HFFc6 (cell line): ENCODE data around the gene MGAT3. TPM values are rescaled to one million over a fixed set of nuclear protein-coding genes. Genes with fewer than 3 reads are reported as not detected.
"Not testable (repeated sequence)": the region's sequence is repeated elsewhere in the genome, so short reads cannot be mapped to it uniquely, and the experiment has no call there.

Experiments
- DNase-seq: peaks from one replicate; pipeline ENCODE4 v3.0.0-alpha.2; 2018
- H3K27ac Mint-ChIP-seq: 2 replicates; pipeline ENCODE4 v1.8.0; 2020; ENCODE audit warnings: mild to moderate bottlenecking, mixed read lengths
- H3K27me3 Mint-ChIP-seq: 2 replicates; pipeline ENCODE4 v1.8.0; 2021; ENCODE audit warnings: mild to moderate bottlenecking, moderate library complexity, mixed read lengths; ENCODE audit not compliant: insufficient read depth
- H3K36me3 Mint-ChIP-seq: 2 replicates; pipeline ENCODE4 v1.8.0; 2021; ENCODE audit warnings: low read depth, mixed read lengths
- H3K4me1 Mint-ChIP-seq: 2 replicates; pipeline ENCODE4 v1.8.0; 2020; ENCODE audit warnings: low read depth, mixed read lengths
- H3K4me3 Mint-ChIP-seq: 2 replicates; pipeline ENCODE4 v1.8.0; 2020; ENCODE audit warnings: mild to moderate bottlenecking, moderate library complexity, mixed read lengths
- H3K9me3 Mint-ChIP-seq: 2 replicates; pipeline ENCODE4 v1.8.0; 2020; ENCODE audit warnings: mild to moderate bottlenecking, mixed read lengths
- total RNA-seq, 6 experiments: library from RNA; stranded (reverse); fragmentation: NEBNext Ultra II Directional; extraction: Animal tissue kit (Norgen Biotek cat#: 25700); gene quantifications; 2 replicates in 1 of 6; 3 replicates in 5 of 6; pipeline ENCODE4 v1.2.3, GENCODE V29; 2021
- TF ChIP-seq, protein P1 (sequence below): fragments of 200-600 bp; sonication (generic); IDR thresholded peaks from 2 replicates; pipeline ENCODE4 v1.5.0; 2021; ENCODE audit warnings: antibody characterized with exemption, mild to moderate bottlenecking

Gene MGAT3
- total RNA-seq, 6 experiments from 2014 or later: not detected

DNA sequence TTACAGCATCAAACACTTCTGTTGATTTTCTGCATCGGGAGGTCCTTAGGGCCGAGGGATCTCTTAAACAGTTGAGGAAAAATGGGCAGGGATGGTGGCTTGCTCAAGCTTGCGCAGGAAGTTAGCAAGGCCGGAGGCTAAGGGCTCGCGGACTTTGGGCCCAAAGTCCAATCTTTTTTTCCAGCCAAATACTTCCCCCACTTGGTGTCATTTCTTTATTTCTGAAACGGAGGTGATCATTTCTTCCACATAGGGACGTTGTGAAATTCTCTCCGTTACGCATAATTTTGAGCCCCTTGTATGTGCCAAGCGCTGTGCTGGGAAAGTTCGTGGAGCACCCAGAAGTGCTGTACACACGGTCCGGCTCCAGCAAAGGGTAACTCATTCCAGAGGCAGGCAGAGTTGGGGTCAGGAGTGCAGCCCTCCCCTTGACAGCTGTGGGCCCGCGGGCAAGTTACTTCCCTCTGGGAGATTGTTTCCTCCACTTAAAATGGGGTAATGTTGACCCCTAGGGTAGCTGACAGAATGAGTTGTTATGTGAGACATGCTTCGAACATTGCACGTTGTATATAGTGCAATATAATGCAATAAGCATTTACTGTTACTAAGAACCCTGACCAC is 46.1 kb downstream of the MGAT3 start:
- DNase-seq: no peak
- H3K9me3 Mint-ChIP-seq: no peaks in the 10 kb centered on the region
- peaks cover 3% of the 10 kb centered on the region for H3K27me3 Mint-ChIP-seq
- TF ChIP-seq, protein P1, sequence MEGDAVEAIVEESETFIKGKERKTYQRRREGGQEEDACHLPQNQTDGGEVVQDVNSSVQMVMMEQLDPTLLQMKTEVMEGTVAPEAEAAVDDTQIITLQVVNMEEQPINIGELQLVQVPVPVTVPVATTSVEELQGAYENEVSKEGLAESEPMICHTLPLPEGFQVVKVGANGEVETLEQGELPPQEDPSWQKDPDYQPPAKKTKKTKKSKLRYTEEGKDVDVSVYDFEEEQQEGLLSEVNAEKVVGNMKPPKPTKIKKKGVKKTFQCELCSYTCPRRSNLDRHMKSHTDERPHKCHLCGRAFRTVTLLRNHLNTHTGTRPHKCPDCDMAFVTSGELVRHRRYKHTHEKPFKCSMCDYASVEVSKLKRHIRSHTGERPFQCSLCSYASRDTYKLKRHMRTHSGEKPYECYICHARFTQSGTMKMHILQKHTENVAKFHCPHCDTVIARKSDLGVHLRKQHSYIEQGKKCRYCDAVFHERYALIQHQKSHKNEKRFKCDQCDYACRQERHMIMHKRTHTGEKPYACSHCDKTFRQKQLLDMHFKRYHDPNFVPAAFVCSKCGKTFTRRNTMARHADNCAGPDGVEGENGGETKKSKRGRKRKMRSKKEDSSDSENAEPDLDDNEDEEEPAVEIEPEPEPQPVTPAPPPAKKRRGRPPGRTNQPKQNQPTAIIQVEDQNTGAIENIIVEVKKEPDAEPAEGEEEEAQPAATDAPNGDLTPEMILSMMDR: no peak
- H3K4me1 Mint-ChIP-seq: peaks cover 22% of the 10 kb centered on the region
- H3K36me3 Mint-ChIP-seq: peaks cover 26% of the 10 kb centered on the region
- H3K27ac Mint-ChIP-seq: peak overlapping the region; percentile 85
- peak overlapping the region; percentile 93 for H3K4me3 Mint-ChIP-seq

DNA sequence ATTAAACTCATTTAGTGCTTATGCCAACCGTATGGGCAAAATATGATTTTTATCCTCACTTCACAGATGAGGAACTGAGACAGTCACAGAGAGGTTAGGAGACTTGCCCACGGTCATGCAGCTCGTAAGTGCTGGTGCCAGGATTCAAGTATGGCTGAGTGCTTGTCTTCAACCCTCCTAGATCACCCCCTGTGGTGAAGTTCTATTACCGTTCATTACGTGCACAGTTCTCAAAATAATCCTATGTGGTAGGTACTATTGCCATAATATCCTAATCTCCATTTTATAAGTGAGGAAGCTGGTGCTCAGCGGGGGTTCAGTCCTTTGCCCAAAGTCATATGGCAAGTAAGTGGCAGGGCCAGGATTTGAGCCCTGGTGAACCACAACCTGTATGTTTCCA is 46.8 kb downstream of the MGAT3 start:
- Mint-ChIP-seq H3K27ac (peak overlapping the region; percentile 8; the same call in 1 of the 2 replicates), H3K36me3 (peaks cover 26% of the 10 kb centered on the region), H3K4me3 (peak overlapping the region; percentile 93), H3K27me3 (peaks cover 3% of the 10 kb centered on the region), H3K4me1 (peaks cover 22% of the 10 kb centered on the region), H3K9me3 (no peaks in the 10 kb centered on the region)
- TF ChIP-seq, protein P1: no peak; the same call in 1 of the 2 replicates
- no peak for DNase-seq

DNA sequence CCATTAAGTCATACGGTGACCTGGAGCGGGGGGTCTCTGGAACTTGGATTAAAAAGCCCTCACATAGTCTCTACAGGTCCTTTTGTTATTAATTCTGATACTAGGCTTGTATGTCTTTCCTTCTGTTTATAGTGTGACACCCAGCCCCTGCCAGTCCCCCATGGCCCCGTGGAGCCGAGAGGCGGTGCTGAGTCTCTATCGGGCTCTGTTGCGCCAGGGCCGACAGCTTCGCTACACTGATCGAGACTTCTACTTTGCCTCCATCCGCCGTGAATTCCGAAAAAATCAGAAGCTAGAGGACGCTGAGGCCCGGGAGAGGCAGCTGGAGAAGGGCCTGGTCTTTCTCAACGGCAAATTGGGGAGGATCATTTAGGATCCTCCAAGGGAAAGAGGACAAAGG is 47.3 kb downstream of the MGAT3 start:
- H3K27me3 Mint-ChIP-seq: peaks cover 3% of the 10 kb centered on the region
- H3K9me3 Mint-ChIP-seq: no peaks in the 10 kb centered on the region
- peaks cover 26% of the 10 kb centered on the region for H3K36me3 Mint-ChIP-seq
- peak overlapping the region; percentile 93 for H3K4me3 Mint-ChIP-seq
- H3K27ac Mint-ChIP-seq: no peak overlapping the region
- peaks cover 22% of the 10 kb centered on the region for H3K4me1 Mint-ChIP-seq
- no peak for DNase-seq
- TF ChIP-seq, protein P1: no peak

DNA sequence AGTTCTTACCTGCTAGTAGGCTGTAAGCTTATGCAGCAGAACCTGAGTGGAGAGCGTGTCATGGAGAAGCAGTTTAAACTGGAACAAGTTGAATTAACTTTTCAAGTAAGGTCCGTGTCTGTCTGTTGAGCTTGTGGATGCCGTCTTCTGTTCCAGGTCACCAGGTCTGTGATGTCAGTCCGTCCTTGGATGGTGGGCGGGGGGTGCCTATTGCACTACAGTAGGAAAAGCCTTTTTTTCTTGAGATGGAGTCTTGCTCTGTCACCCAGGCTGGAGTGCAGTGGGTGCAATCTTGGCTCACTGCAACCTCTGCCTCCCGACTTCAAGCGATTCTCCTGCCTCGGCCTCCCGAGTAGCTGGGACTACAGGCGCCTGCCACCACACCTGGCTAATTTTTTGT is 50.2 kb downstream of the MGAT3 start:
- H3K4me1 Mint-ChIP-seq, H3K27ac Mint-ChIP-seq, H3K4me3 Mint-ChIP-seq, H3K9me3 Mint-ChIP-seq, DNase-seq, H3K27me3 Mint-ChIP-seq: not testable (repeated sequence)
- H3K36me3 Mint-ChIP-seq: peaks cover 35% of the 10 kb centered on the region

DNA sequence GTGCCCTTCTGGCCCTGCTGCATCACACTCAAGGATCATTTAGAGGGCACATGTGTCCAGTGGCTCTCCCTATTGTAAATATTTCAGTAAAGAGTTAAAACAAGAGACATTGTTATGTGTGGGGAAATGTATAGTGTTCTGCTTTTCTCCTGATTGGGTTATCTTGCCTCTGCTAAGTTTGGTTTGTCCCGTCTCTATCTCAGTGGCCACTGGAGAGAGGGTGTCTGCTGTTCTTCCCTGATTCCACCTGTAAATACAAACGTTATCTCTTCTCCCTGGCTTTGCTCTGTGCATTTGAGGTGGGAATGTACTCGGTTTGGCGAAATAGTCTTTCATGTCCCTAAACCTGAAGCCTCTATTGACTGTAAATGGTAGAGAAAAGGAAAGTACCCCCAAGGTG is 51.6 kb downstream of the MGAT3 start:
- no peak for DNase-seq
- H3K4me3 Mint-ChIP-seq: no peak overlapping the region
- no peak overlapping the region for H3K27ac Mint-ChIP-seq
- no peaks in the 10 kb centered on the region; the same call in 1 of the 2 replicates for H3K27me3 Mint-ChIP-seq
- H3K36me3 Mint-ChIP-seq: peaks cover 27% of the 10 kb centered on the region
- no peaks in the 10 kb centered on the region for H3K9me3 Mint-ChIP-seq
- H3K4me1 Mint-ChIP-seq: peaks cover 7% of the 10 kb centered on the region
- TF ChIP-seq, protein P1: no peak

DNA sequence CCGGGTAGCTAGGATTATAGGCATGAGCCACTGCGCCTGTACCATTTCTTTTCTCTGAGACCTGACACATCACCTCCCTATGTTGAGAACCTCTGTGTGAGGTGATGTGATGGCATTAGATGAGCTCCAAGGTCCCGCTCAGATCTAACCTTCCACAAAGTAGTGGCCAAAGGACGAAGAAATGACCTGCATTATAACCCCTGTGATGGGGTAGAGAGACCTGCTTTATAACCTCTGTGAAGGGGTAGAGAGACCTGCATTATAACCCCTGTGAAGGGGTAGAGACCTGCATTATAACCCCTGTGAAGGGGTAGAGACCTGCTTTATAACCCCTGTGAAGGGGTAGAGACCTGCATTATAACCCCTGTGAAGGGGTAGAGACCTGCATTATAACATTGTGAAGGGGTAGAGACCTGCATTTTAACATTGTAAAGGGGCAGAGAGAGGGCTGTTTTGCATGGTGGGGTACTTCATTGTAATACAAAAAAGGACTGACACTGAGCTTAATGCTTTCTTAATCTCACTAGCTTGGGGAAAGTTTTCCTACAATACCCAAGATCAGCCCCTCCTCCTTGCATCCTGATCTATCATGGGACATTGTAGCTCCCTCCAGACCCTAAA is 53.8 kb downstream of the MGAT3 start:
- DNase-seq: no peak
- Mint-ChIP-seq H3K27me3 (no peaks in the 10 kb centered on the region; the same call in 1 of the 2 replicates), H3K9me3 (no peaks in the 10 kb centered on the region), H3K27ac (no peak overlapping the region), H3K4me3 (no peak overlapping the region), H3K36me3 (peaks cover 33% of the 10 kb centered on the region), H3K4me1 (peaks cover 10% of the 10 kb centered on the region)
- TF ChIP-seq, protein P1: no peak
